ENCODE measurements around the gene UNC5C.
"Not testable (repeated sequence)": the region's sequence is repeated elsewhere in the genome, so short reads cannot be mapped to it uniquely, and the experiment has no call there.

Gene UNC5C

DNA sequence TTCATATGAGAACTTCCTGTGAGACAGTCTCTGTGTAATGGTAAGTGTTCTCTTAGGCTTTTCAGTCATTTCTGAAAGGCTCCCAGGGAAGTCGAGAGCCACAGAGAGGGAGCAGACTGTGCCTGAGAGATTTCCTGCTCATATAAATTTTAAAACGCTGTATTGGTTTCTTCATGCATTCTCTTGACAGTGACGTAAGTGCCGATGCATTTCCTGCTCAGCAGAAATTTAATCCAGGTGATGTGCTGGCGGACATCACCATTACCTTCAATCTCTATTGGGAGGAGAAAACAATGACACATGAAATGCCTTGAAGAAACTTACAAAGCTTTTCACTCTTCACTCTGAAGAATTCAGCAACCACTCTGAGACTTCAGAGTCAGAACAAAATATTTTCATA, 407.4 kb downstream of the UNC5C start:
- no peaks in the 10 kb centered on the region for H3K4me1 ChIP-seq (ENCODE audit: control insufficient read depth in 1 of 2, insufficient read depth in 1 of 2, low read depth in 1 of 2, low read length in 1 of 2)
- H3K4me3 ChIP-seq (ENCODE audit: low read depth in 1 of 2, low read length in 1 of 2), result no peak overlapping the region
- no peak overlapping the region for H3K27ac ChIP-seq
- H3K36me3 ChIP-seq, result no peaks in the 10 kb centered on the region
- no peaks in the 10 kb centered on the region for H3K27me3 ChIP-seq
- H3K9me3 ChIP-seq, result no peaks in the 10 kb centered on the region
- TF ChIP-seq CTCF (IDR thresholded peaks at IDR 0.05), result no peak

GRCh38 chr4:95139424-95139823, 409.3 kb downstream of the UNC5C start:
- H3K36me3 ChIP-seq; H3K27me3 ChIP-seq; H3K4me1 ChIP-seq (ENCODE audit: control insufficient read depth in 1 of 2, insufficient read depth in 1 of 2, low read depth in 1 of 2, low read length in 1 of 2); H3K9me3 ChIP-seq; H3K27ac ChIP-seq; H3K4me3 ChIP-seq (ENCODE audit: low read depth in 1 of 2, low read length in 1 of 2): not testable (repeated sequence)

DNA sequence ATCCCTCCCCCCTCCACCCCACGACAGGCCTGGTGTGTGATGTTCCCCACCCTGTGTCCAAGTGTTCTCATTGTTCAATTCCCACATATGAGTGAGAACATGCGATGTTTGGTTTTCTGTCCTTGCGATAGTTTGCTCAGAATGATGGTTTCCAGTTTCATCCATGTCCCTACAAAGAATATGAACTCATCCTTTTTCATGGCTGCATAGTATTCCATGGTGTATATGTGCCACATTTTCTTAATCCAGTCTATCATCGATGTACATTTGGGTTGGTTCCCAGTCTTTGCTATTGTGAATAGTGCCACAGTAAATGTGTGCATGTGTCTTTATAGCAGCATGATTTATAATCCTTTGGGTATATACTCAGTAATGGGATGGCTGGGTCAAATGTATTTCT, 414.8 kb downstream of the UNC5C start:
- H3K4me1 ChIP-seq (ENCODE audit: control insufficient read depth in 1 of 2, insufficient read depth in 1 of 2, low read depth in 1 of 2, low read length in 1 of 2); H3K27me3 ChIP-seq; H3K9me3 ChIP-seq; H3K4me3 ChIP-seq (ENCODE audit: low read depth in 1 of 2, low read length in 1 of 2); H3K27ac ChIP-seq; H3K36me3 ChIP-seq: not testable (repeated sequence)

DNA sequence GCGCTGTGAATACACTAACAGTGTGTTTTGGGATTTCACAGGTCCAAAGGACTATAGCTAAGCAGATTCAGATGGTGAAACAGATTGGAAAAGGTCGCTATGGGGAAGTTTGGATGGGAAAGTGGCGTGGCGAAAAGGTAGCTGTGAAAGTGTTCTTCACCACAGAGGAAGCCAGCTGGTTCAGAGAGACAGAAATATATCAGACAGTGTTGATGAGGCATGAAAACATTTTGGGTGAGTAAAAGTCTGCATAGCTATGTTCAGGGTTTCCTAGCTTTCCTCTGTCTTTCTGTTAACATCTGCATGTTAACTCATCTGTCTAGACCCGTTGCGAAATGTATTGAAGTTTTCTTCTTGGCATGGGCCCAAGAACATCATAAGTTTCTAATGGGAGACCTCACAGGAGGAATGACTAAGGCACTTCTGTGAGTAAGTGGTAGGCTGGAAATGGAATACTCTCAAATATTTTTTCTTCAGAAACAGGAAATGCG, 418.9 kb downstream of the UNC5C start:
- Histone ChIP-seq H3K27me3 (no peaks in the 10 kb centered on the region), H3K9me3 (no peaks in the 10 kb centered on the region), H3K36me3 (no peaks in the 10 kb centered on the region), H3K27ac (no peak overlapping the region), H3K4me1 (ENCODE audit: control insufficient read depth in 1 of 2, insufficient read depth in 1 of 2, low read depth in 1 of 2, low read length in 1 of 2) (no peaks in the 10 kb centered on the region), H3K4me3 (ENCODE audit: low read depth in 1 of 2, low read length in 1 of 2) (no peak overlapping the region)
- no peak for TF ChIP-seq CTCF (IDR thresholded peaks at IDR 0.05)

GRCh38 chr4:95129031-95129430, 419.7 kb downstream of the UNC5C start:
- Histone ChIP-seq H3K4me1 (ENCODE audit: control insufficient read depth in 1 of 2, insufficient read depth in 1 of 2, low read depth in 1 of 2, low read length in 1 of 2) (no peaks in the 10 kb centered on the region), H3K27ac (no peak overlapping the region), H3K36me3 (no peaks in the 10 kb centered on the region), H3K4me3 (ENCODE audit: low read depth in 1 of 2, low read length in 1 of 2) (no peak overlapping the region), H3K9me3 (no peaks in the 10 kb centered on the region), H3K27me3 (no peaks in the 10 kb centered on the region)
- TF ChIP-seq CTCF (IDR thresholded peaks at IDR 0.05), result no peak

DNA sequence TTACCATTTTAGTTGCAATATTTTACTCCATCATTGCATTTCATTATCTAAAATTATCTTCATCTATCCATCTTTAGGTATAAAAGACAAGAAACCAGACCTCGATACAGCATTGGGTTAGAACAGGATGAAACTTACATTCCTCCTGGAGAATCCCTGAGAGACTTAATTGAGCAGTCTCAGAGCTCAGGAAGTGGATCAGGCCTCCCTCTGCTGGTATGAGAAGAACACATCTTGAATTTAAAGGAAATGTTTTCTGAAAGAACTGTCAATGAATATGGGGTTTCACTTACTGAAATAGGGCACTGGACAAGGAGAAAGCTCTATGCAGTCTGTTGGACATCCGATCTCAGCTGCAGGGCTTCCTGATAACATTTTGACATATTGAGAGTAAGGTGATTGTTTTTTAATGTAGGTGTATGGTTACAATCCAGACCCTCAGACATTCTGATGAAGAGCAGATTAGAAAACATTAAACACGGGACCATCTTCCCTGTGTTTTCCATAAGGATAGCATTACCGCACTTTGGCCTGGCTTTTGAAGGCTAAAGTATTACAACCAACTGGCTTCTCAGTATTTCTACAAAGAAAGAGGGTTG, 423.8 kb downstream of the UNC5C start:
- H3K4me1 ChIP-seq (ENCODE audit: control insufficient read depth in 1 of 2, insufficient read depth in 1 of 2, low read depth in 1 of 2, low read length in 1 of 2), result no peaks in the 10 kb centered on the region
- TF ChIP-seq CTCF (IDR thresholded peaks at IDR 0.05), result no peak
- no peaks in the 10 kb centered on the region for H3K9me3 ChIP-seq
- no peaks in the 10 kb centered on the region for H3K36me3 ChIP-seq
- H3K4me3 ChIP-seq (ENCODE audit: low read depth in 1 of 2, low read length in 1 of 2), result no peak overlapping the region
- H3K27me3 ChIP-seq, result no peaks in the 10 kb centered on the region
- H3K27ac ChIP-seq, result no peak overlapping the region

DNA sequence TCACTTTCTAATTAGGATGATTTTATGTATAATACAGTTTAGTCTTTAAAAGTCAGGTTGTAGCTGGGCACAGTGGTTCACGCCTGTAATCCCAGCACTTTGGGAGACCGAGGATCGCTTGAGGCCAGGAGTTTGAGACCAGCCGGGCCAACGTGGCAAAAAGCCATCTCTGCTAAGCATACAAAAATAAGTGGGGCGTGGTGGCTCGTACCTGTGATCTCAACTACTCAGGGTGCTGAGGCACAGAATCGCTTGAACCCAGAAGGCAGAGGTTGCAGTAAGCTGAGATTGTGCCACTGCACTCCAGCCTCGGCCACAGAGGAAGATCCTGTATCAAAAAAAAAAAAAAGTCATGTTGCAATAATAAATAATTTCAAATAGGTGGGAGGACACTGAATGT, 426.8 kb downstream of the UNC5C start:
- Histone ChIP-seq H3K27me3 (no peaks in the 10 kb centered on the region), H3K4me3 (ENCODE audit: low read depth in 1 of 2, low read length in 1 of 2) (no peak overlapping the region), H3K36me3 (no peaks in the 10 kb centered on the region), H3K9me3 (no peaks in the 10 kb centered on the region), H3K27ac (no peak overlapping the region), H3K4me1 (ENCODE audit: control insufficient read depth in 1 of 2, insufficient read depth in 1 of 2, low read depth in 1 of 2, low read length in 1 of 2) (no peaks in the 10 kb centered on the region)
- TF ChIP-seq CTCF (IDR thresholded peaks at IDR 0.05), result no peak
